HG02884 (cell line): ENCODE results near the gene FAM193B.
A peak's percentile ranks its signal among the peaks of the same experiment; 100 is the strongest.

Experiments
- ATAC-seq: cut with Tn5 transposase; IDR thresholded peaks from one replicate; pipeline ENCODE4 v1.9.1; 2021; ENCODE audit warnings: mild to moderate bottlenecking, moderate library complexity; ENCODE audit not compliant: unreplicated experiment

The FAM193B gene

GRCh38 chr5:177519463-177520235 is 34.7 kb downstream of the FAM193B start:
- no peak for ATAC-seq

GRCh38 chr5:177516601-177517568 is 37.5 kb downstream of the FAM193B start, which contains the start of gene DDX41:
TSS of gene DDX41 (minus strand) at chr5:177516961. CDS start at chr5:177516945, 16 bp downstream.
- ATAC-seq, result peak; percentile 70

DNA sequence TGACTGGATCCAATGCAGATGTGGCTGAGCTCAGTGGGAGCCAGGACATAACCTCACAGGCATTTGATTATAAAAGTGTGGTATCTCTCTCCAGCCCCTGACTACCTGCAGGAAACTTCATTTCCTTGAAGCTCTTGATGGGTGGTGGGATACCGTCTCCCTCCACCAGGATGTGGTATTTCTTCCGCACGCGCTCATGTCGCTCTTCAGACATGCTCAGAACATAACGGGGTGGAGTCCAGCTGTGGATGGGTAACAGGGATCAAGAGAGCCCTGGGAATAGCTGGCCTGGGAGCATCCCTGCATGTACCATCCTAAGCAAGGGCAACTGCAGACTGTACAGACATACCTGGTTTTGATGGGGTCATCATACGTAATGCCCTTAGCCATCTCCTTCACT is 38.8 kb downstream of the FAM193B start:
- no peak for ATAC-seq

DNA sequence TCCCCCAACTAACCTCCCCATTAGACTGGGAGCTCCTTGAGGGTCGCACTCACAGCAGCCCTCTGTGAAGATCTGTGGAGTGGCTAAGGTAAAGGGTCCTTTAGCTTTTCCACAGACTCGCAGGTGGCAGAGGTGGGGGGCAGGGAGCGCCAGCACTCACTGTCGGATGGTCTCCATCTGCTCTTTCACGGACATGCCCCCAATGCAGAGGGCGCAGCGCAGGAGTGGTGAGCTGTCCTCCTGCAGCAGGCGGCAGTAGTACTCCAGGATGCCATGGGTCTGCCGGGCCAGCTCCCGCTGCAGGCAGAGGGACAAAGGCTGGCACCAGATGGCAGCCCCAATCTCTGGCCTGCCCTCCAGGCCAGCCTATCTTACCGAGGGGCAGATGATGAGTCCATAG is 39.8 kb downstream of the FAM193B start:
- ATAC-seq, result no peak

GRCh38 chr5:177513500-177513899 is 40.9 kb downstream of the FAM193B start:
- no peak for ATAC-seq

DNA sequence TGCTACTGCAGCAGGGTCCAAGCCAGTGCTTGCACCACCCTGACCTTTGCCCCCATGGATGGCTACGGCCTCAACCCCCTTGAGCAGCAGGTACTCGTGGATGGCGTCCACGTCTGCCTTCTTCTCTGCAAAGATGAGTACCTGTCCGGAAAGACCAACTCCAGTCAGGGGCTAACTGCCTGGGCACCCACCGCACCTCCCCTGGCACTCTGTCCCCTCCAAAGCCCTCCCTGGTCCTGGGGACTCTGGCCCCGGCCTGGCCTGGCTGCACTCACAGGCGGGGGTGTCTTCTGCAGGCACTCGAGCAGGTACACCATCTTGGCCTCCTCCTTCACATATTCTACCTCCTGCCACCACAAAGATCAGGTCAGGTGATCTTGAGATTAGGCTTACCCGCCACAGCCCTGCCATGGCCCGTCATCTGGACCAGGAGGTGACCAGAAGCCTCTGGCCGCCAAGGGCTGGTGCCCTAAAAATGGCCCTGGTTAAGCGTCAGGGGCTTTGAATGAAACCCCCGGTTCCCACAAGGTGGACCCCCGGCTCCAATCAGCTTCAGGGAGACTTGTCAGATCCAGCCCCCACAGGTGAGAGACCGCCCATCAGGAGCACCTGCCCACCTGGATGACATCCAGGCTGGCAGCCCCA is 41.5 kb downstream of the FAM193B start:
- ATAC-seq, result no peak

- no peak for ATAC-seq
Measured at GRCh38 chr5:177511796-177512675, 42.3 kb downstream of the FAM193B start.

DNA sequence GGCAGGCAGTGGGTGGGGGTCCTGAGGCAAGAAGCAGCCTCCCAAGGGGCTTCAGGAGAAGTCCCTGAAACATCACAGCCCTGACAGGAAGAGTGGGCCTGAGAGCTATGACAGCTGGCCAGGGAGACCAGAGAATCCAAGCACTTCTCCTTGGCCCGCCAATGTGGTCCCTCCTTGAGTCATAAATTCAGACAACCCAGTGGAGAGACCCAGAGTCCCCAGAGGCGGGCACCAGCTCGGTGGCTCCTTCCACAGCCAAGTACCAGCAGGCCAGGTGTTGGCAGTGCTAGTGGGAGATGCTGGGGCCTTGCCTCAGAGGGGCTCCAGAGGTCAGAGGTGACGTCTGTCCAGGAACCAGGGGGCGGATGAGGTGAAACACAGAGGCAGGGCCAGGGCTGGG is 43.2 kb downstream of the FAM193B start:
- ATAC-seq, result no peak

DNA sequence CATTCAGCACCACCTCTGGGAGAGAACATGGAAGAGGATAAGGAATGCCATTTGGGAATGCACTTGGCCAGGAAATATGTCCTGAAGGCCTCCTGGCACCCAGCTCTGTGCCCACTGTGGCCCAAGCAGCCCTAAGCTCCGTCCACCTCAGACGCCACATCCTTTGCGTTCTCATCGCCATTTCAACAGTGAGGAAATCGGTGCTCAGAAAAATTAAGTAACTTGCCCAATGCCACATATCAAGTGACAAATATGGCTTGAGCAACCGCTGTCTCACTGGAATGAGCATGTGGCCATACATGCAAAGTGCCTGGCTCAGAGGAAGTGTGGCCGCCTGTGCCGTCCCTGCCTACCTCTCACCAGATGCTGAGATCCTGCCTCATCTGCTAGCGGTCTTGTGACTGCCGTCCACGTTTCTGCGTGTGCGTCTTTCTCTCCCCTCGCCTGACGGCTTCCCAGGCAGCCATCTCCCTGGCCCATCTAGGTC is 43.8 kb downstream of the FAM193B start:
- ATAC-seq, result no peak

DNA sequence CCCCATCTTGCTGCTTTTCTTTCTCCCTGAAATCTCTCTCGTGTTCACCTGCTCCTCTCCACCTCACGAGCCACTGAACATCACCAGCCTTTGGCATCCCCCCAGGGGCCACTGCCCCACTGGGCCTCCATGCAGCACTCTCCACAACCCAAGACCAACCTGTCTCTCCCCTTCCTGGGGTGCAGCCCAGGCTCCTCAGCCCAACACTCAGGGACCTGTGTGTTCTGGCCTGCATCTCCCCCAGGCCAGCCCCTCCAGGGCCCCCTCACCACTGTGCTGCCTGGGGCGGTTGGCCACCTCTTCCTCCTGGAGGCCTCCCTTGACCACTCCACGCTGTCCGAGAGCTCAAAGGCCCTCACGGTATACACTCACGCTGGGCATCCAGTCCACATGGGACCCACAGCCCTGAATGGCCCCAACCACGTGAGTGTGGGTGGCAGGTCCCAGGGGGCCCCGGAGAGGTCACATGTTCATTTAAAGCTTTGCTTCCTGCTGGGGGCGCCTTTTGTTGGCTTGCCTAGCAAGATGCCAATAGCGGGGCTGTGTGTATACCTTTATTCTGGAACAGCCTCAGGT is 44.3 kb downstream of the FAM193B start:
- no peak for ATAC-seq

GRCh38 chr5:177509381-177509951 is 44.9 kb downstream of the FAM193B start, which contains the start of gene DOK3:
TSS of gene DOK3 (minus strand) at chr5:177509826. CDS start at chr5:177509540, 286 bp downstream.
- no peak for ATAC-seq

DNA sequence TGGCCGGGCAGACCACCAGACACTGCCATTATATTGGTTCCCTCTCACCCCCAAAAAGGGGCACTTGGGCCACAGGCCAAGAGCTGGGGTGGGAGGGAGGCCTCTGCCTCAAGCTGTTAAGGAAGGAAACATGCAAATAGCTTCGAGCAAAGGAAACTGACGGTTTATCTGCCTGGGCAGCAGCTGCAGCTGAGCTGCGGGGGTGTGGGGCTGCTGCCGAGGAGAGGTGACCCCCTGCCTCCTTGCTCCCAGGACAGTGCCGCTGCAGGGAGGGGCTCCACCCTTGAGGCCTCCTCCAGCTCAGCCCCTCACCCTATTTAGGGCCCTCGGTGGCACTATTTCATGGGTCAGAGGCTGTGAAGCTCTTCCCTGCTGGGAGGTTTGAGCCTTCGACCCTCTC is 45.5 kb downstream of the FAM193B start:
- no peak for ATAC-seq

DNA sequence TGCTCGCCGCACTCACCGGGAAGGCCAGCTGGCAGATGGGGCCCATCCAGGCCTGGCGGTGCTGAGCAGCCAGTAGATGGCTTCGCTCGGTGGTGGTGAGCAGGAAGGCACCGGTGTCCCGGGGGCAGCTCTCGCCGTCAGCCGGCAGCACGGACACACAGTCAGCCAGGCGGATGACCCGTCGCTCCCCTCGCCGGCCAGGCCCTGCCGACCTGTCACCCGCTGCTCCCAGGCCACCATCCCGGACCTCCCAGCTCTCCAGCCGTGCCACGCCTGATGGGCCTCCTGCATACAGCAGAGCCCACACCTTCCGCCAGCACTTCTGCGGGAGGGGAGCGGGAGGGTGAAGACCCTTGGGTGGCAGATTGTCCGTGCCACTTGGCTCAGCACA is 46.1 kb downstream of the FAM193B start:
- no peak for ATAC-seq

GRCh38 chr5:177507596-177508220 is 46.7 kb downstream of the FAM193B start:
- no peak for ATAC-seq

DNA sequence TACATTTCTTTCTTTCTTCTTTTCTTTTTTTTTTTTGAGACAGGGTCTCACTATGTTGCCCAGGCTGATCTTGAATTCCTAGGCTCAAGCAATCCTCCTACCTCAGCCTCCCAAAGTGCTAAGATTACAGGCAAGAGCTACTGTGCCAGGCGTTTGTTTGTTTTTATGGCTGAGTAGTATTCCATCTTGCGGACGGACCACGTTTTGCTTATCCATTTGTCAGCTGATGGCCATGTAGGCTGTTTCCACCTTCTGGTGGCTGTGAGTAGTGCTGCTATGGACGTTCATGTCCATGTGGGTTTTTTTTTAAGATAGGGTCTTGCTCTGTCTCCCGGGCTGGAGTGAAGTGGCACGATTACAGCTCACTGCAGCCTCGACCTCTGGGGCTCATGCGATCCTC is 47.2 kb downstream of the FAM193B start:
- ATAC-seq, result no peak

GRCh38 chr5:177505075-177505474 is 49.3 kb downstream of the FAM193B start:
- no peak for ATAC-seq

DNA sequence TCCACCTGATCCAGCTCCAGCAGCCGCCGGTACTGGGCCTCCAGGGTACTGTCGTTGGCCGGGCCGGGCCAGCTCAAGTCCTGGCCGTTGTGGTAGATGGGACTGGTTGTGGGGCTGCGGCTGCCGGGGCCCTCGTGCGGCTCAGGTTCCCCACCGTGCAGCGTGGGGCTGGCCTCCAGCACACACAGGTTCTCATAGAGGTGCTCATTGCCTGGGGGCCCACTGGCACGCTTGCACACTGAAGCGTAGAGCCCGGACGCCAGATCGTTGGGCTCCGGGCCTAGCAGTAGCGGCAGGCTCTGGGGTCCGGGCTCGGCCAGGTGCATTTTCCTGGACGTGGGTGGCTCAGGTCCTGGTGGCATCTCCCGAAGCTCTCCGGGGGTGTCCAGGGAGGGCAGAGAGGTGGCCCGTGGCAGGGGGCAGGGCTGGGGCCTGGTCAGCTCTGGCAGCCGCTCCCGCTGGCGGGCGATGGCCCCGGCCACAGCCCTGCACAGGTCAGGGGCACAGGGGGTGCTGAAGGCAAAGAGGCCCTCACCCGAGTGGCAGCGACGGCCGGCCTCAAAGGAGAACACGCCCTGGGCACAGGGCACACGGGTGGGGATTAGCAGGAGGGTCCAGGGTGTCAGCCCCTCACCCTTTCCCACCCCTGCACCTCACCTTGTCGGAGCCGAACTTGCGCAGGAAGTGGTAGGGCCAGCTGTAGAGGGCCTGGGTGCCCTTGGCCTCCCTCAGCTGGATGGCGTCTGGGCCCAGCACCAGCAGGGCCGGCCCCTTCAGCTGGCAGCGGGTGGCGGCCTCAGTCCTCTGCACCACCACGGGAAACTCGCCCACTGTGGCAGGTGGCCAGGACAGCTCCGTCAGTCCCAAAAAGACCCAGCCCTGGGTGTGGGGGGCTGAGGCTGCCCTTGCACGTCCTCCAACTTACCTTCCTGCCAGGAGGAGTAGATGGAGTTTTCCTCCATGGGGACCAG is 50.0 kb downstream of the FAM193B start:
- ATAC-seq, result no peak
